Measurements from ENCODE around the gene PDXP. TPM values are rescaled to one million over a fixed set of nuclear protein-coding genes. Genes with fewer than 3 reads are reported as not detected.
A peak's percentile ranks its signal among the peaks of the same experiment; 100 is the strongest.

PDXP gene
- total RNA-seq, 1 experiment from 2014 or later: 10.9 TPM

DNA sequence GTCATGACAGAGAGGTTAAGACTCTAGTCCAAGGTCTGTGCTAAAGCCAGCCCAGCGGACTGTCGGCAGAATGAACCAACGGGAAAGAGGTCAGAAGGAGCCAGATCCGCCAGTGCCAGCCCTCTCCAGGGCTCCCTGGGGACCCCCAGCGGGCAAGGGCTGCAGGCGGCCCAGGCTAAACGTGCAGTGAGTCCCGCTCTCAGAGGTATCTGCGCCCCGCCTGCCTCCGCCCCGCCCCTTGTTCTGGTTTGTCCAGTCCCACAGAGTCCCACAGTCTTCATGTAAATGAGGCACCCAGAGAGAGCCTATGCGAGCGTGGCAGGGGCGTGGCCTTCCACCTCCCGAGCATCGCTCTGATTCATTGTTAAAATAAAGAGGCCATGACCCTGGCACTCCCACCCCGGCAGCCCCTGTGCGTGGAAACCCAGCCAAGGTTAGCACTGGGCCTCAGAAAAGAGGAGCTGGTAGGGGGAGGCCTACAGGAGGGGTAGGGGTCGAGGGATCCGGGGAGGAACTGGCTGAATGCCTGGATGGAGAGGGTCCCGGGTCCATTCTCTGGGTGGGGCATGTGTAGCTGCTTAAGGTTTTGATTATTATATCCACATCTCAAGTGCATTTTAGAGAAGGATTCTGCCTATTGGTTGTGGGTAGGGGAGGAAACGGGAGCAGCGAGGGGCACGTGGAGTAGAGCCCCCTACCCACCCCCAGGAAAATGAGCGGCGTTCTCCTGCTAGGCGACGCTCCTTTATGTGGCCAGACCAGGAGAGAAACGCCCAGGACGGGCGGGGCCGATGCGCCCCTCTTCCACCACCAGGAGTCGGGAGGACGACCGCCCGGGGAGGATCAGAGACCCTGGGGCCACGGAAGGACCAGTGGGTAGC lies 38.4 kb downstream of the PDXP start, which contains the start of gene TRIOBP:
TSS of gene TRIOBP (plus strand) at position 392 of the 881 bp plus-strand sequence. CDS start 4,318 bp downstream, outside the sequence.
- peaks cover 17% of the 10 kb centered on the region for H3K4me1 ChIP-seq (replicated peaks; ENCODE audit: insufficient read depth)
- H2AFZ ChIP-seq: no peak within 1 kb of the TSS
- BruUV-seq (replicated peaks): no TSS peak
- no peaks in the 10 kb centered on the region for H3K9me3 ChIP-seq (ENCODE audit: insufficient read depth, low read depth)
- peak within 1 kb of the TSS; percentile 71 for H3K4me2 ChIP-seq
- no peak for TF ChIP-seq EZH2 (IDR thresholded peaks at IDR 0.05; ENCODE audit: low read depth)
- TF ChIP-seq, protein P1, sequence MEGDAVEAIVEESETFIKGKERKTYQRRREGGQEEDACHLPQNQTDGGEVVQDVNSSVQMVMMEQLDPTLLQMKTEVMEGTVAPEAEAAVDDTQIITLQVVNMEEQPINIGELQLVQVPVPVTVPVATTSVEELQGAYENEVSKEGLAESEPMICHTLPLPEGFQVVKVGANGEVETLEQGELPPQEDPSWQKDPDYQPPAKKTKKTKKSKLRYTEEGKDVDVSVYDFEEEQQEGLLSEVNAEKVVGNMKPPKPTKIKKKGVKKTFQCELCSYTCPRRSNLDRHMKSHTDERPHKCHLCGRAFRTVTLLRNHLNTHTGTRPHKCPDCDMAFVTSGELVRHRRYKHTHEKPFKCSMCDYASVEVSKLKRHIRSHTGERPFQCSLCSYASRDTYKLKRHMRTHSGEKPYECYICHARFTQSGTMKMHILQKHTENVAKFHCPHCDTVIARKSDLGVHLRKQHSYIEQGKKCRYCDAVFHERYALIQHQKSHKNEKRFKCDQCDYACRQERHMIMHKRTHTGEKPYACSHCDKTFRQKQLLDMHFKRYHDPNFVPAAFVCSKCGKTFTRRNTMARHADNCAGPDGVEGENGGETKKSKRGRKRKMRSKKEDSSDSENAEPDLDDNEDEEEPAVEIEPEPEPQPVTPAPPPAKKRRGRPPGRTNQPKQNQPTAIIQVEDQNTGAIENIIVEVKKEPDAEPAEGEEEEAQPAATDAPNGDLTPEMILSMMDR (conservative IDR thresholded peaks at IDR 0.05): peak; percentile 61; the same call in 1 of the 2 replicates
- H3K4me3 ChIP-seq: no peak within 1 kb of the TSS; the same call in 1 of the 2 replicates
- ChIA-PET CTCF (interaction anchor here (0.7 kb wide), 1 partner anchor 87 kb away, joined by 4 read pairs; no protein-coding TSS in a partner anchor), POLR2A (ENCODE audit: unreplicated experiment) (no interaction called here)
- intact Hi-C loops (cut with micrococcal nuclease; ENCODE audit: unreplicated experiment): loop anchor here (2.0 kb wide), 2 partner anchors 16 to 46 kb away; no protein-coding TSS in a partner anchor
- H3F3A ChIP-seq (ENCODE audit: insufficient read depth, low read depth): peaks cover 33% of the 10 kb centered on the region
- DNase-seq: peak; percentile 97 to 98
- H3K36me3 ChIP-seq (ENCODE audit: low read depth): peaks cover 9% of the 10 kb centered on the region
- no peaks in the 10 kb centered on the region for H3K27me3 ChIP-seq (ENCODE audit: insufficient read depth, low read depth)
- H4K20me1 ChIP-seq (ENCODE audit: insufficient read depth): no peaks in the 10 kb centered on the region
- H3K79me2 ChIP-seq (ENCODE audit: low read depth): no peaks in the 10 kb centered on the region
- H3K9me2 ChIP-seq (ENCODE audit: insufficient read depth): no peaks in the 10 kb centered on the region
- H3K27ac ChIP-seq: 0 out of 2 replicates have a peak within 1 kb of the TSS, but pooled peaks have one; percentile 1

DNA sequence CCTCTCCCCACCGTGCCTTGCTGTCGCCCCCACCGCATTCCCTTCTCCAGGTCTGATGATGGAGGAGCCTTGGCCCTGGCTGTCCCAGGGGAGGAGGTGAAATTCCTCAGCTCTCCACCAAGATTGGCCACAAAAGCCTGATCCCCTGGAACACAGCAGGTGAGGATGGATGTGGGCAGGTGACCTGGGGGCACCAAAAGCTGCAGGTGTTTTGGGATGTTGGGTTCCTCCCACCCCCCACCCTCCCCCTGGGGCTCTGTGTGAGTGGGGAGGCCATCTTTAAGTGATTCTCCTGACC lies 39.0 kb downstream of the PDXP start:
- Histone ChIP-seq H3K4me2 (no peak overlapping the region), H2AFZ (no peak overlapping the region), H3K27me3 (ENCODE audit: insufficient read depth, low read depth) (no peaks in the 10 kb centered on the region), H3K4me3 (no peak overlapping the region), H3K4me1 (replicated peaks; ENCODE audit: insufficient read depth) (peaks cover 17% of the 10 kb centered on the region), H3K9me2 (ENCODE audit: insufficient read depth) (no peaks in the 10 kb centered on the region), H3K9me3 (ENCODE audit: insufficient read depth, low read depth) (no peaks in the 10 kb centered on the region), H3K36me3 (ENCODE audit: low read depth) (peaks cover 8% of the 10 kb centered on the region; the same call in 1 of the 2 replicates), H3K79me2 (ENCODE audit: low read depth) (no peaks in the 10 kb centered on the region), H3K27ac (no peak overlapping the region), H3F3A (ENCODE audit: insufficient read depth, low read depth) (peaks cover 33% of the 10 kb centered on the region), H4K20me1 (ENCODE audit: insufficient read depth) (no peaks in the 10 kb centered on the region)
- TF ChIP-seq, protein P1 (conservative IDR thresholded peaks at IDR 0.05): no peak
- TF ChIP-seq EZH2 (IDR thresholded peaks at IDR 0.05; ENCODE audit: low read depth): no peak
- no peak for DNase-seq
- no TSS peak for BruUV-seq (replicated peaks)
- POLR2A ChIA-PET (ENCODE audit: unreplicated experiment): interaction anchor here (0.7 kb wide), 1 partner anchor 44 kb away, joined by 3 read pairs; no protein-coding TSS in a partner anchor
- CTCF ChIA-PET: no interaction called here
- intact Hi-C loops (cut with micrococcal nuclease; ENCODE audit: unreplicated experiment): loop anchor here (2.0 kb wide), 2 partner anchors 17 to 45 kb away; no protein-coding TSS in a partner anchor

DNA sequence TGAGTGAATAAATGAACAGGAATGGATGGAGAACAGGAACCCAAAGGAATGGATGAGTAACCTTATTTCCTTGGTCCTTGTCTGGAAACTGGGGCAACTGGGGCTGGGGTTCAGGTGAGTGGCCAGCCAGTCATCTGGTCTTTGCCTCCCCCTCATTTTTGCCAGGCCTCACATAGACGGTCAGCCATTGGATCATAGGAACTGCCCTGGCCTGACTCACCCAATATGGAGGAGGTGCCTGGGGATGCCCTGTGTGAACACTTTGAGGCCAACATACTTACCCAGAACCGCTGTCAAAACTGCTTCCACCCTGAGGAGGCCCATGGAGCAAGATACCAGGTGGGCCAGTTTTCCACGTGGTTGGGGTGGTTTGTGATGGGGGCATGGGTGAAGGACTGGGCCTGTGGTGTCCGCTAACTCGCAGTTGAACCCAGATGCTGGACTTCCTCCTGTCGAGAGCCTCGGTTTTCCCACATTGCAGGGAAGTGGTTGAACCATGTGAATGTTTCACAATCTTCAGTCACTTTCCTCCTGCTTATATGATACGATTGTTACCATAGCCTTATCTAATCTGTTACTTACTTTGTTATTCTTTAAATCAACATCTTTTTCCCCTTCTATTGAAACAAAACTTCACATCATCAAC lies 42.7 kb downstream of the PDXP start:
- Histone ChIP-seq H3K9me2 (ENCODE audit: insufficient read depth) (no peaks in the 10 kb centered on the region), H3K79me2 (ENCODE audit: low read depth) (no peaks in the 10 kb centered on the region), H3F3A (ENCODE audit: insufficient read depth, low read depth) (peaks cover 23% of the 10 kb centered on the region), H3K4me3 (no peak overlapping the region), H3K9me3 (ENCODE audit: insufficient read depth, low read depth) (no peaks in the 10 kb centered on the region), H3K4me1 (replicated peaks; ENCODE audit: insufficient read depth) (peaks cover 9% of the 10 kb centered on the region), H3K27ac (no peak overlapping the region), H3K36me3 (ENCODE audit: low read depth) (no peaks in the 10 kb centered on the region), H3K27me3 (ENCODE audit: insufficient read depth, low read depth) (no peaks in the 10 kb centered on the region), H2AFZ (no peak overlapping the region), H4K20me1 (ENCODE audit: insufficient read depth) (no peaks in the 10 kb centered on the region), H3K4me2 (no peak overlapping the region)
- ChIA-PET CTCF (no interaction called here), POLR2A (ENCODE audit: unreplicated experiment) (no interaction called here)
- TF ChIP-seq EZH2 (IDR thresholded peaks at IDR 0.05; ENCODE audit: low read depth): no peak
- TF ChIP-seq, protein P1 (conservative IDR thresholded peaks at IDR 0.05): no peak
- intact Hi-C loops (cut with micrococcal nuclease; ENCODE audit: unreplicated experiment): no loop called here
- DNase-seq: no peak
- no TSS peak for BruUV-seq (replicated peaks)

All from PC-9 (cell line).